HG03342 (cell line): ENCODE results near the gene CTNS.
"Not testable (repeated sequence)": the region's sequence is repeated elsewhere in the genome, so short reads cannot be mapped to it uniquely, and the experiment has no call there.

Experiments used
- ATAC-seq: cut with Tn5 transposase; IDR thresholded peaks from one replicate; pipeline ENCODE4 v1.9.1; 2021; ENCODE audit warnings: mild to moderate bottlenecking, moderate library complexity; ENCODE audit not compliant: unreplicated experiment

Gene CTNS

DNA sequence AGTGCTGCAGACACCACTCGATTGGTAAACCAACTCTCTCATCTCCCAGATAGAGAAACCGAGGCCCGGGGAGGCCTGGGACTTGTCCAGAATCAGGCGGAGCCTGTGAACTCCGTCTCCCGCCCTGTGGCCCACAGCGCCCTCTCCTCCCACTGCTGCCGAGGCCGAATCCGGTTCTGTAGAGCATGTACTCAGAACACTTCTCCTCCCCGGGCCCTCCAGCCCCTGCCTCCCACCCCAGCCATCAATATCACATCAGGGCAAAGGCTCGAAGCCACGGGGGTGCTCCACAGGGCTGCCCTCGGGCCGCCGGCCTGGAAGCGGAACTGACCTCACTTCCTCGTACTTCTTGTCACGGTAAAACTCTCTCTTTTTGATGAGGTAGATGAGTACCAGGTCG is 45.0 kb downstream of the CTNS start:
- ATAC-seq = no peak

DNA sequence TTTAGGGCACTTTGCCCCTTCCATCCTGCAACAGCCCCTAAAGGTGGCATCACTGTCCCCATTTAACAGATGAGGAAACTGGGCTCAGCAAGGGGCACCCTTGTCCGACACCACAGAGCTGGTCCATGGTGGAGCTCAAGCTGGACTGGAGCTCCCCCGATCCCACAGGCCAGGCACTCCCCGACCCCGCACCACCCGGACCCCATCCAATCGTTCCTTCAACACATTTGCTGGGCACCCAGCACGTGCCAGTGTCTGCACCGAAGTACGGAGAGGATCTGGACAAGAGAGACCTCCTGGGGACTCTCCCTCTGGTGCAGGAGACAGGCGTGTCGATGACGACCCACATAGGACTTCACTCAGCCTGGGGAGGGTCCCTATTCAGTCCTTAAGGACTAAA is 45.5 kb downstream of the CTNS start:
- ATAC-seq = no peak

DNA sequence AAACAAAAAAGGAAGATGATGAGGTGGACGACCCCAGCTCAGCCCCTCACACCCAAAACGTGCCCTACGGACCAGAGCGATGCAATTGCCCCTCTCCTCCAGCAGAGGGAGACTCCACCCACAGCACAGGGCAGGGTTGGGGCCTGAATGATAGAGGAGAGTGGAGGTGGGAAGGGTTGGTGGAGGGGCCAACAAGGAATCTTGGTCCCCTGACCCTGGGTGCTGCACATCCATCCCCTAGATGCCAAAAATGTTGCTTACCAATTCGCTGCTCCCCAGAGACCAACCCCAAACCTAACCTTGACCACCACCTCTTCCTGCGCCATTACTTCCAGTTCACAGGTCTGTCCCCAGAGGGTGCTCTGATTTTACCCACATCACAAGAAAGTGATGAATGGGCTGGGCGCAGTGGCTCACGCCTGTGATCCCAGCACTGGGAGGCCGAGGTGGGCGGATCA is 46.5 kb downstream of the CTNS start:
- ATAC-seq = no peak

DNA sequence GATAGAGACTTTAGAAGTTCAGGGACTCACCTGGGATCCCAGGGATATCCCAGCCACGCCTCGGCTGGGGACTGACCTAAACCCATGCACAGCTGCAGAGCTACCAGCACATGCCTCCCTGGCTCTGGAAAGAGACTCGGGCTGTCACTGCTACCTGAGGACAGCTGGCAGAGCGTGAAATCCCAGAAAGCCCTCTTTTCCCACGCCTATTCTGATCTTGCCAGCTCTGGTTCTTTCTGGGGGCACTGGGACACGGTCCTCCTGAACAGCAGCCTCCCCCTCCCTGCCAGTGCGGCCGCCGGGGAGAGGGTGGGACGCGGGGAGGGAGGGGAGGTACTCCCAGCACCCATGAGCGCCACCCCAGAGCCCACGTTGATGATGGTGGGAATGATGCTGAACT is 48.6 kb downstream of the CTNS start:
- ATAC-seq = no peak

DNA sequence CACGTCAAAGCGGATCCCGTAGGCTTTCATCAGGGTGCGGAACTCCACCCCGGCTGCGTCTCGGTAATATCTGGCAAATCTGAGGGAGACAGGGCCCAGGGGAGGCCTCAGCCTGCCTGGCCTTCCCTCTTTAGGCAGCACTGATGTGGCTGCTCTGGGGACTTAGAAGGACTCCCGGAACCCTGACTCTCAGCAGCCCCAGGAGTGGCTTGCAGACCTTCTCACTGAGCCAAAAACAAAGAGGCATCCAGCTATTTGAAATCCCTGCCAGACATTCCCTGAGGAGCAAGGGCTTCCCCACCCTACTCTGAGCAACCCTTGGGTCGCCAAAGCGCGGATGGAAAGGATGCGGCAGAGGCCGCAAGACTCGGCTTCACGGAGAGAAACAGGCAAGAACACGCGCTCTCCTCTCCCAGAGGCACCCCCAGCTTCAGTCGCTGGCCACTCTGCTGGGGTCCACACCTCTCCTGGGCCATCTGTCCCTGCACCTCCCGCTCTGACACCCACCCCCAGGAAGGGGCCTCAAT is 51.5 kb downstream of the CTNS start:
- ATAC-seq = no peak

DNA sequence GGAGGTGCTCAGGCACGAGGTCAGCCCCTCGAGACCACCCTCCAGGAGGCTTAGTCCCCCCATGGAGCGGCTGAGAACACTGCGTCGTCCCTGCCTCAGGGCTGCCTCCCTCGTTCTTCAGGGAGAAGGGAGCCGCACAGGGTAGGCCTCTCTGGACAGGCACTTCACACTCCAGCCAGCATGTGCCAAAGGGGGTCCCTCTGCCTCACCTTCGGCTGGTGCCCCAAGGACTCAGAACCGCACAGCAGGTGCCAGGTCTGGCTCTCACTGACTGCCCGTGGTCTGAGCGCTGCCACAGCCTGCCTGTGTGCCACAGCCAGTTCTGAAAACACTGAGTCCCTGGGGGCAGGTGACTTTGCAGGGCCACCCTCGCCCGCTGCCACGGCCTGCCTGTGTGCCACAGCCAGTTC is 52.3 kb downstream of the CTNS start:
- no peak for ATAC-seq

DNA sequence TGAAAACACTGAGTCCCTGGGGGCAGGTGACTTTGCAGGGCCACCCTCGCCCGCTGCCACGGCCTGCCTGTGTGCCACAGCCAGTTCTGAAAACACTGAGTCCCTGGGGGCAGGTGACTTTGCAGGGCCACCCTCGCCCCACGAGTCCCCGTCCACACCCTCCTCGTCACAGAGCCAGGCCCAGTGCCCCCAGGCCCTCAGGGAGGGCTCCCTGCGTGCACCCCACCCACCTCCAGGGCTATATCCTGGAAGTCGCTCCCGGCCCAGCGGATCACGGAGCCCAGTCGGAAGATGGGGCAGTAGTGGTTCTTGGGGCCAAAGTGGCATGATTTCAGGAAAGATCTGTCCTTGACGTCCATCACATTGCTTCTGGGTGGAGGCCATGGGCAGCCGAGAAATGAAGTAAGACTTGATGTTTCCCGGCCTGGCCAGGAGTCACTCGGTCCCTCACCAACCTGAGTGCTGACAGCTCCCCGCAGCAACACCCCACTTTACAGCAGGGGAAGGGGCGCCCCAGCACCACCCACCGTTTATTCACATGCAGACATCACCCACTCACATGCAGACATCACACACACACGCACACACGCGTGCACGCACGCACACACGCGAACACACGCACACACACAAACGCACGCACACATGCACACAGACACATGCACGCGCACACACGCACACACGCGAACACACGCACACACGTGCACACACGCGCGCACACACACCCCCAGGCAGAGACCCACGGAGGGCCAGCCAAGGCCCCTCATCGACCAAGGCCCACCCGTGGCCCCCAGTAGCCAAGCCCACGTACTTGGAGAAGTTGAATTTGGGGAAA is 52.9 kb downstream of the CTNS start:
- no peak for ATAC-seq

DNA sequence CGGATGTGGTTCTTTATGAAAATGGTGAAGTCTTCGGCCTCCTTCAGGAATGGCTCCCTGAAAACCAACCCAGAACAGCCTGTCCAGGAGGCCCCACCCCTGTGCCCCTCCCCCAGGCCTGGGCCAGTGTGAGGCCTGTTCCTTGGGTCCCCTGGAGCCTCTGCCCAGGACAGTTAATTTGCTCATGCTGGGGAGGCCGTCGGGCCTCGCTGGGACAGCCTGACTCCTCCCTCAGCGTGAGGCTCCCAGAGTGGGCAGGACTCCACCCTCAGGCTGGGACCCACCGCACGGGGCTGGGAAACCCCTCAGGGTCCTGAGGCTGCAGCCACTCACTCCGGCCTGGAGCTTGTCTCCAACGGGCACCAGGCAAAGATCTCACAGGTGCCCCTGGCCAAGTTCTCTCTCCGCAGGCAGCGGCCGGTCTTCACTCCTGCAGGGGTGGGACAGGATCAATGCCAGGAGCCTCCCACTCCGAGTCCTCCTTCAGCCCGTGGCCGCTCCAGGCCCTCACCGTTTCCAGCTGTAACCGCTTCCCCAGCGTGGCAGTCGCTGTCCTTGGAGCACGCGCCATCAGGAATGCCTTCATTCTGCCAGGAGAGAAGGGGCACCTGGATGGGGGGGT is 53.6 kb downstream of the CTNS start:
- ATAC-seq = no peak

DNA sequence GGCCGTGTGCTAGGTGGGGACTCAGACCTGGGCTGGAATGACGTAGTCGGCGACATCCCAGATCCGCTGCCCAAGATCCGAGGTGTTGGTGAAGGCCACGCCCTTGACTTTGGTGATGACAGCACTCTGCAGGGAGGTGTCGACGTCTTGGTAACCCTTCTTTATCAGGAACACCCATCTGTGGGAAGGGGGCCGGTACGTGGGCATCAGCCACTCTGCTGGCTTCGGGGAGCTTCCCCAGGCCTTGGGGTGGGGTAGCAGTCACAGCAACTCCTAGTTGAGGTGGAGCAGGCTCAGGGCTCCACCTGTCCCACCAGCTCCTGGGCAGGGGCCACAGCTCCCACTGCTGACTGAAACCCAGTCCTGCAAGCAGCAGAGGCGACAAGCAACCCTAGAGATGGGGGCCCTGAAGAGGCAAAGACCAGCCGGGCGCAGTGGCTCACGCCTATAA is 55.1 kb downstream of the CTNS start:
- no peak for ATAC-seq

DNA sequence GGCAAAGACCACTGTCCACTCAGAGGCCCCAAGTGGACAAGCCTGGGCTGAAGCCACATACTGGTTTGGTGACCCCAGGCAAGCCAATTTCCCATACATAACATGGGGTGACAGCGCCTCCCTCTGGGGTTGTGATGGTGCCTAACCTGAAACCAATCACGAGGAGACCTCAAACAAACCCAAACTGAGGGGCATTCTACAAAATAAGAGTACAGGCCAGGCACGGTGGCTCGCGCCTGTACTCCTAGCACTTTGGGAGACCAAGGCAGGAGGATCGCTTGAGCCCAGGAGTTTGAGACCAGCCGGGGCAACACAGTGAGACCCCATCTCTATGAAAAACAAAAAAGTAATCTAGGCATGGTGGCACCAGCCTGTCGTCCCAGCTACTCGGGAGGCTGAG is 55.8 kb downstream of the CTNS start:
- no peak for ATAC-seq

DNA sequence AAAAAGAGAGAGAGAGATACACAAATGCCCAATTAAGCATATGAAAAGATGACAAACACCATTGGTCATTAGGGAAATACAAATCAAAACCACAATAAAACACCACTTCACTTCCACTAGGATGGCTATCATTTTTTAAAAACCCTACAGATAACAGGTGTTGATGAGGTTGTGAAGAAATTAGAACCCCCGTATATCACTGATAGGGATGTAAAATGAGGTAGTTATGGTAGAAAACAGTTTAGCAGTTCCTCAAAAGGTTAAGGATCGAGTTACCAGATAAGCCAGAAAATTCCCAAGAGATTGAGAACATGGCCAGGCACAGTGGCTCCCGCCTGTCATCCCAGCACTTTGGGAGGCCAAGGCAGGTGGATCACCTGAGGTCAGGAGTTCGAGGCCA is 56.6 kb downstream of the CTNS start:
- ATAC-seq = no peak

DNA sequence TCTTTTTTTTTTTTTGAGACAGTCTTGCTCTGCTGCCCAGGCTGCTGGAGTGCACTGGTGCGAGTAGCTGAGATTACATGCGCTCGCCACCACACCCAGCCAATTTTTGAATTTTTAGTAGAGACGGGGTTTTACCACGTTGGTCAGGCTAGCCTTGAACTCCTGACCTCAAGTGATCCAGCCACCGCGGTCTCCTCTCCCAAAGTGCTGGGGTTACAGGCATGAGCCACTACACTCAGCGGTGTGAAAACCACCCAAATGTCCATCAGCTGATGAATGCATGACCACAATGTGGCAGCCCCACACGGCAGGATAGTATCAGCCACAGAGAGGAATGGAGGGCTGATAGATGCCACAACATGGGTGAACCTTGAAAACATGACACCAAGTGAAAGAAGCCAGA is 57.3 kb downstream of the CTNS start:
- ATAC-seq = peak; percentile 39

DNA sequence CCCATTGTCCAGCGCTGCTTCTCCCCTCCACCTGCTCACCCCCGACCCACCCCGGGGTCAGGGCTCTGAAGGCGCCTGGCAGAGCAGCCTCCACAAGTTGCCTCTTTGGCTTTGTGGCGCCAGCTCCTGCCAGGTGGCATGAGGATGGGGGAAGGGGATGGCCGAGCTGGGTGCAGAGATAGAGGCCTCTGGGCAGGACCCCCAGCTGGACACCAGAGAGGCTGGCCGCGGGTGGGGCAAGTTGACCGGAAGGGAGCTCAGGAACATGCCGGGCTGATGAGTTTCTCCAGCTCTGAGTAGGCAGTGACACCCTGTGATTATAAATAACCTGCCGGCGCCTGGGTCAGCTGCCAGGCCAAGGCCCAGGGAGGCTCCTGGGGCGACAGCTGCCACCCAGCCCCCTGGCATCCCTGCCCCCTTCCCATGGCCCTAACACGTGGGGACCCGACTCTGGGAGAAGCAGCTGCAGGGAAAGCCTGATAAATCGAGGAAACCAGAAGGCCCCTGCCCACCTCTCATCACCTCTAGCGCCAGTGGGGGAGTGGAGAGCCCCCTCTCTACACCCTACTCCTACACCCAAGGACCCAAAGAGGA is 58.7 kb downstream of the CTNS start:
- ATAC-seq = no peak

DNA sequence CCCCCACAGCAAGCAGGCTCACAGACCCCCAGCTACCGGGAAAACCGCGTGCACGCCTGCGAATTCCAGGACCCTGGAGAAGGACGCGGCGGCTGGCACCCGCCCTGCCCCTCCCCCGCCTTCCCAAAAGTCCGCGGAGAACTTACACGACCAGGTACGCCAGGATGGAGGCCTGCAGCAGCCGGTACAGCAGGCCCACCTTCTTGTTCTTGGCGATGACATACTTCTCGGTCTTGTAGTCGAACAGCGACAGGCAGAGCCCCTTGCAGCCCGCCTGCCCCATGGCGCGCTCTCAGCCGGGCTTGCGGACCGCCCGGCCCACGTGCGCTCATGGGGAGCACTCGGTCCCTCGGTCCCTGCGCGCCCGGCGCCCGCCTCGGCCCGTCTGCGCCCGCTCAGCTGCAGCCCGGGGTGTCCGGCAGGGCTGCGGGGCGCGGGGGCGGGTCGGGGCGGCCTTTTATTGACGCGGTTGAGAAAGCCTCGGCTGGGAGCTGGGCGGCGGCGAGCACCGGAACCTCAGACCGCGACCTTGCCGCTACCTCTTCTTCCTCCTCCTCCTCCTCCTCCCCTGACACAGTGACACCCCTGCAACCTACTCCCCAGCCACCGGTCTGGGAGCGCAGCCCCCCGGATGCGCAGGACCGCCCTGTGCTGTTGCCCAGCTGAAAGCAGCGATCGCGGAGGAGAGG is 59.3 kb downstream of the CTNS start, which contains the start of gene P2RX5:
TSS of gene P2RX5 (minus strand) at position 433 of the 689 bp plus-strand sequence. CDS start at position 283, 150 bp downstream.
- no peak for ATAC-seq

DNA sequence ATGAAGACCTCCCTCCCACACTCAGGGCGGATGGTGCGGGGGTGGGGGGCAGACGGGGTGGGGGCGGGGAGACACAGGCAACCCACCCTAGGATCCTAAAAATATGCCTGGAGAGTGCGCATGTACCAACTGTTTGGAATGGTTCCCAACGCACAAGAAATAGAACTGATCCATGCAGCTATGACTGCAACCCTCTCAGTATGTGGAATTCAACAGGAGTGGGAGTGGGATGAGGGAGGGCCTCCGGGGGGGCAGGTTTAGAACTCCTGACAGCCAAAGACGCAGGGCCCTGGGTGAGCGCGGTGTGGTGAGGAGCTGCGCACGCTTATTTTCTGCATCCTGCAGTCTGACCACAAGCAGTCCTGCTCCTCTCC is 60.5 kb downstream of the CTNS start:
- no peak for ATAC-seq

DNA sequence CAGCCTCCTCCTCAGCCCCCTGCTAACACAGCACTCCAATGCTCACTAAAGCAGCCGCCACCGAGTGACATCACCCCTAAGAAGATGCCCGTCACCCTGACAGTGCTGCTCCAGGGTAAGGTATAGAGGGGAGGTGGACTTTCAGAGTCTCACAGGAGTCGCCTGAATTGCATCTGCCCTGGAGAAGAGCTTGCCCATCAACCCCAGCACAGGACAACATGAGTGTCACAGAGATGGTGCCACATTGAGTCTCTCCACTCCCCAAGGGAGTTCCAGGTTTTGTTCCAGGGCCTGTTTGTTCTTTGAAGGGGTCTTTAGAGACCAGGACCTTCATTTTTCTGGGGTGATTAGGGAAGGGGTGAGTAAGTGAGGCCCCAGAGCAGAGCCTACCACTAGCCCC is 61.6 kb downstream of the CTNS start:
- no peak for ATAC-seq

DNA sequence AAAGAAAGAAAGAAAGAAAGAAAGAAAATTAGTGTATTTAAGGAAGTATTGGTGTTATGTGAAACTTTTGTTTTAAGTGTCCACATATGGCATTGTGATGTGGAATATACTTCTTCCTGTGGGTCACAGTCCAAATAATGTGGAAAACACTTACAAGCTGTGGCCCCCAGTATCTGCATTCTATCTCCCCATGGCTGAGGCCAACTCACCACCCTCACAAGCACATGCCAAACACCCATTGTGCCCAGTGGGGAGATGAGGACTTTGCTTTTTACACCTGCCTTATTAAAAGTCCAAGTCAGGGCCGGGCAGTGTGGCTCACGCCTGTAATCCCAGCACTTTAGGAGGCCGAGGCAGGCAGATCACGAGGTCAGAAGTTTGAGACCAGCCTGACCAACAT is 63.4 kb downstream of the CTNS start:
- ATAC-seq = no peak

DNA sequence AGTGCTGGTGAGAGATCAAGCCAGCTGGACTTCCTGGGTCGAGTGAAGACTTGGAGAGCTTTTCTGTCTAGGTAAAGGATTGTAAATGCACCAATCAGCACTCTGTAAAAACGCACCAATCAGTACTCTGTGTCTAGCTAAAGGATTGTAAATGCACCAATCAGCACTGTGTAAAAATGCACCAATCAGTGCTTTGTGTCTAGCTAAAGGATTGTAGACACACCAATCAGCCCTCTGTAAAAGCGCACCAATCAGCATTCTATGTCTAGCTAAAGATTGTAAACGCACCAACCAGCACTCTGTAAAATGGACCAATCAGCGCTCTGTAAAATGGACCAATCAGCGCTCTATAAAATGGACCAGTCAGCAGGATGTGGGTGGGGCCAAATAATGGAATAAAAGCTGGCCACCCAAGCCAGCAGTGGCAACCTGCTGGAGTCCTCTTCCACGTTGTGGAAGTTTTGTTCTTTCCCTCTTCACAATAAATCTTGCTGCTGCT is 65.5 kb downstream of the CTNS start:
- ATAC-seq = not testable (repeated sequence)

DNA sequence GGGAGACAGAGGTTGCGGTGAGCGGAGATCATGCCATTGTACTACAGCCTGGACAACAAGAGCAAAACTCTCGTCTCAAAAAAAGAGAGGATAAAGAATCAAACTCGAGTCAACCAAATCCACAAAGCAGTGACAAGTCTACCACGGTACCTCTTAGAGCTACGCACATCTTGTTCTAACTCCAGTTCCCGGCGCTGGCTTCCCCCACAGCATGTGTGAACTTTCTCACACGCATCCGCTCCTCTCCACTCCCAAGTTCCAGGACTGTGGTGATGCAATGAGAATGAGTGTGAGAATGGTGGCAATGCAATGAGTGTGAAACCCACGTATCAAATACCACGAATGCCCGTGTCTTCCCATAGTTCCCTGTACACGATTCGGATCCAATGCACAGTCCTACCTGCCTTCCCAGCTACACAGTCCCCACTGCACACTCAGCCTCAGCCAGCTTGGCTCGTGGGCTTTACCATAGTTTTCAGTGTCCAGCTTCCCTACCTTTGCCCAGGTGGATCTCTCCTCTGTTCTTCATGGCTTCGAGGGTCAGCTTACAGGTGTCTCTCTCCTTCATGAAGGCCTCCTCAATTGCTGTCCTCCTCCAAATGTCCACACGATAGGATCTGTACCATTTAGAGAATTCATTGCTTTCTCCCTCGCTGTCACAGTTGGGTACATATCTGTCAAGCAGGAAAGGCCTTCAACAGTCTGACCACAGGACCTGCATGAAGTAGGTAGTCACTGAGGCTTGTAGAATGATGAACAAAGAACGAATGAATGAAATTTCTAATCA is 68.6 kb downstream of the CTNS start:
- ATAC-seq = no peak

DNA sequence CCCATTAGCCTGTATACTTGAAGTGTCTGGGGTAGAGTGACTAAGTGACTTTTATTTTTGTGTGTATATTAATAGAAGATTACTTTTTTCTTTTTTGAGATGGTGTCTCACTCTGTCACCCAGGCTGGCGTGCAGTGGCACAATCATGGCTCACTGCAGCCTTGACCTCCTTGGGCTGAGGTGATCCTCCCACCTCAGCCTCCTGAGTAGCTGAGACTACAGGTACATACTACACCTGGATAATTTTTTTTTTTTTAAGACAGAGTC is 69.1 kb downstream of the CTNS start:
- ATAC-seq = not testable (repeated sequence)
